Measurements from ENCODE around the gene ADCY6.

- TF ChIP-seq CTCF (IDR thresholded peaks at IDR 0.05) (no peak), POLR2A (IDR thresholded peaks at IDR 0.05) (no peak)
Observed at GRCh38 chr12:48819986-48820725, 31.3 kb upstream of the ADCY6 start.

Measured in heart left ventricle (tissue), 13 donors.